GM06990 (cell line): ENCODE measurements around the gene FBXO17.

Experiments
- DNase-seq: peaks from one replicate; pipeline ENCODE4 v3.0.0-alpha.2; 2011; ENCODE audit not compliant: insufficient read length; ENCODE audit errors: extremely low read depth
- H3K27me3 ChIP-seq: replicated peaks from 2 replicates; pipeline ENCODE4 v1.6.0; 2011; ENCODE audit warnings: low read length; ENCODE audit not compliant: control insufficient read depth, insufficient read depth
- H3K36me3 ChIP-seq: 2 replicates; pipeline ENCODE4 v1.5.1; 2011; ENCODE audit warnings: low read length; ENCODE audit not compliant: control insufficient read depth, insufficient read depth
- H3K4me3 ChIP-seq: replicated peaks from 2 replicates; pipeline ENCODE4 v1.5.1; 2011; ENCODE audit warnings: low read depth, mild to moderate bottlenecking, control low read depth, low read length
- CTCF ChIP-seq: IDR thresholded peaks from 2 replicates; pipeline ENCODE4 v1.5.1; 2011; ENCODE audit warnings: low read length, control low read depth, mild to moderate bottlenecking, inconsistent platforms; ENCODE audit not compliant: insufficient read depth, poor library complexity, severe bottlenecking

Gene FBXO17

GRCh38 chr19:38919837-38920601, 55.5 kb downstream of the FBXO17 start:
- Histone ChIP-seq H3K27me3 (no peaks in the 10 kb centered on the region), H3K4me3 (no peak overlapping the region), H3K36me3 (peaks cover 13% of the 10 kb centered on the region)
- no peak for TF ChIP-seq CTCF
- DNase-seq = no peak

GRCh38 chr19:38918526-38918925, 57.0 kb downstream of the FBXO17 start:
- Histone ChIP-seq H3K36me3 (peaks cover 9% of the 10 kb centered on the region), H3K4me3 (no peak overlapping the region), H3K27me3 (no peaks in the 10 kb centered on the region)
- no peak for TF ChIP-seq CTCF
- no peak for DNase-seq

GRCh38 chr19:38917921-38918491, 57.5 kb downstream of the FBXO17 start:
- TF ChIP-seq CTCF = no peak
- Histone ChIP-seq H3K27me3 (no peaks in the 10 kb centered on the region), H3K4me3 (no peak overlapping the region), H3K36me3 (peaks cover 9% of the 10 kb centered on the region)
- DNase-seq = no peak

- Histone ChIP-seq H3K27me3 (no peaks in the 10 kb centered on the region), H3K4me3 (no peak overlapping the region), H3K36me3 (peaks cover 9% of the 10 kb centered on the region)
- TF ChIP-seq CTCF = no peak
- no peak for DNase-seq
These were observed 58.0 kb downstream of the FBXO17 start for GRCh38 chr19:38917516-38917915.

- Histone ChIP-seq H3K27me3 (no peaks in the 10 kb centered on the region), H3K4me3 (no peak overlapping the region), H3K36me3 (peaks cover 4% of the 10 kb centered on the region)
- no peak for DNase-seq
- TF ChIP-seq CTCF = no peak
These were observed 59.9 kb downstream of the FBXO17 start for GRCh38 chr19:38915329-38916321.
